Measurements from ENCODE around the gene ENPP6. TPM values are rescaled to one million over a fixed set of nuclear protein-coding genes. Genes with fewer than 3 reads are reported as not detected.

The ENPP6 gene
- total and polyA plus RNA-seq, 2 of the 13 experiments (the other 11 are each of a cell fraction or from before 2014, with no cell fraction given) = not detected

- no peaks in the 10 kb centered on the region for H3K79me2 ChIP-seq (ENCODE audit: insufficient read depth, low read length)
- WGBS (ENCODE audit: low lambda C conversion rate) = 54% methylated on average over 10 of the region's 10 CpGs
- no peaks in the 10 kb centered on the region for H3K4me1 ChIP-seq (ENCODE audit: insufficient read depth, low read length)
- H3K4me2 ChIP-seq (ENCODE audit: low read depth, low read length) = no peak overlapping the region
- no peak overlapping the region for H2AFZ ChIP-seq (ENCODE audit: low read length)
- no TSS peak for BruUV-seq (replicated peaks)
- in situ Hi-C loops (cut with HindIII; ENCODE audit: extremely low pct_ligation_motif_present, low pct_unique_long_range_greater_than_20kb) = no loop called here
- no peak overlapping the region for H3K27ac ChIP-seq (ENCODE audit: extremely low read length, insufficient read depth, low read length)
- no peak for ATAC-seq
- H3K9ac ChIP-seq (ENCODE audit: insufficient read depth, low read depth, low read length) = no peak overlapping the region
- POLR2A ChIA-PET = no interaction called here
- no peaks in the 10 kb centered on the region for H3K36me3 ChIP-seq (replicated peaks in 1 of 2; ENCODE audit: control insufficient read depth in 1 of 2, insufficient read depth in 2 of 2, low read length in 2 of 2)
- no peak for TF ChIP-seq MAX (IDR thresholded peaks at IDR 0.05)
- no peak for TF ChIP-seq ZNF121 (CRISPR knock-in tag; IDR thresholded peaks at IDR 0.05)
- TF ChIP-seq THAP7 (CRISPR knock-in tag; IDR thresholded peaks at IDR 0.05) = no peak
- TF ChIP-seq FOXO1 (CRISPR knock-in tag; IDR thresholded peaks at IDR 0.05) = no peak
- H3K4me3 ChIP-seq (replicated peaks in 1 of 3; ENCODE audit: insufficient read depth in 1 of 3, low read depth in 2 of 3, low read length in 3 of 3) = no peak overlapping the region
- H3K9me3 ChIP-seq (ENCODE audit: low read length) = peaks cover 13% of the 10 kb centered on the region
- no peak for DNase-seq (ENCODE audit: low spot score)
- no peak for FAIRE-seq
- intact Hi-C loops (cut with micrococcal nuclease; ENCODE audit: unreplicated experiment) = no loop called here
- no peaks in the 10 kb centered on the region; a peak in 1 of 5 replicates for H3K27me3 ChIP-seq (ENCODE audit: control insufficient read depth in 1 of 2, insufficient read depth in 2 of 2, low read length in 2 of 2)
- CTCF ChIA-PET (ENCODE audit: low intra/inter-chr PET ratio, low total read pairs) = no interaction called here
- H4K20me1 ChIP-seq (ENCODE audit: insufficient read depth, low read length) = no peaks in the 10 kb centered on the region
Observed at GRCh38 chr4:184041156-184041555, 176.5 kb downstream of the ENPP6 start.

- Histone ChIP-seq H3K4me2 (ENCODE audit: low read depth, low read length) (no peak overlapping the region), H2AFZ (ENCODE audit: low read length) (no peak overlapping the region), H3K36me3 (replicated peaks in 1 of 2; ENCODE audit: control insufficient read depth in 1 of 2, insufficient read depth in 2 of 2, low read length in 2 of 2) (no peaks in the 10 kb centered on the region), H4K20me1 (ENCODE audit: insufficient read depth, low read length) (no peaks in the 10 kb centered on the region), H3K9ac (ENCODE audit: insufficient read depth, low read depth, low read length) (no peak overlapping the region), H3K27me3 (ENCODE audit: control insufficient read depth in 1 of 2, insufficient read depth in 2 of 2, low read length in 2 of 2) (no peaks in the 10 kb centered on the region; a peak in 1 of 5 replicates), H3K9me3 (ENCODE audit: low read length) (peaks cover 4% of the 10 kb centered on the region; the same call in 1 of the 2 replicates), H3K4me3 (replicated peaks in 1 of 3; ENCODE audit: insufficient read depth in 1 of 3, low read depth in 2 of 3, low read length in 3 of 3) (no peak overlapping the region), H3K27ac (ENCODE audit: extremely low read length, insufficient read depth, low read length) (no peak overlapping the region), H3K4me1 (ENCODE audit: insufficient read depth, low read length) (no peaks in the 10 kb centered on the region), H3K79me2 (ENCODE audit: insufficient read depth, low read length) (no peaks in the 10 kb centered on the region)
- intact Hi-C loops (cut with micrococcal nuclease; ENCODE audit: unreplicated experiment) = no loop called here
- ChIA-PET CTCF (ENCODE audit: low intra/inter-chr PET ratio, low total read pairs) (no interaction called here), POLR2A (no interaction called here)
- in situ Hi-C loops (cut with HindIII; ENCODE audit: extremely low pct_ligation_motif_present, low pct_unique_long_range_greater_than_20kb) = no loop called here
- no TSS peak for BruUV-seq (replicated peaks)
- ATAC-seq = no peak
- whole genome bisulfite sequencing (ENCODE audit: low lambda C conversion rate) = 67% methylated on average over 20 of the region's 22 CpGs
- no peak for DNase-seq (ENCODE audit: low spot score)
- FAIRE-seq = no peak
- TF ChIP-seq PHF5A (CRISPR knock-in tag; IDR thresholded peaks at IDR 0.05; ENCODE audit: low read depth, unreplicated experiment) = no peak
- no peak for TF ChIP-seq KLF11 (CRISPR knock-in tag; IDR thresholded peaks at IDR 0.05)
- TF ChIP-seq ZNF790 (CRISPR knock-in tag; IDR thresholded peaks at IDR 0.05; ENCODE audit: borderline replicate concordance) = no peak
- no peak for TF ChIP-seq ZFP36 (IDR thresholded peaks at IDR 0.05; ENCODE audit: borderline replicate concordance, low read depth, low read length, partially characterized antibody)
- no peak for TF ChIP-seq ATF7-NPFF (CRISPR knock-in tag; IDR thresholded peaks at IDR 0.05; ENCODE audit: low read depth)
- no peak for TF ChIP-seq CENPX (CRISPR knock-in tag; IDR thresholded peaks at IDR 0.05)
- TF ChIP-seq REST (IDR thresholded peaks at IDR 0.05; ENCODE audit: borderline replicate concordance in 1 of 2, low read depth in 1 of 2, low read length in 2 of 2) = no peak
- no peak for TF ChIP-seq PHF20 (CRISPR knock-in tag; IDR thresholded peaks at IDR 0.05)
- no peak for TF ChIP-seq LBX2 (CRISPR knock-in tag; IDR thresholded peaks at IDR 0.05; ENCODE audit: borderline replicate concordance)
Observed at GRCh38 chr4:184039963-184040383, 177.7 kb downstream of the ENPP6 start.

Measured in HepG2 (cell line).